NCI-H1092 (cell line): ENCODE data around the gene ALPI.

Source experiments
- DNase-seq: peaks from one replicate; lab custom pipeline; 2025; lab: John Stamatoyannopoulos, UW

Gene ALPI

DNA sequence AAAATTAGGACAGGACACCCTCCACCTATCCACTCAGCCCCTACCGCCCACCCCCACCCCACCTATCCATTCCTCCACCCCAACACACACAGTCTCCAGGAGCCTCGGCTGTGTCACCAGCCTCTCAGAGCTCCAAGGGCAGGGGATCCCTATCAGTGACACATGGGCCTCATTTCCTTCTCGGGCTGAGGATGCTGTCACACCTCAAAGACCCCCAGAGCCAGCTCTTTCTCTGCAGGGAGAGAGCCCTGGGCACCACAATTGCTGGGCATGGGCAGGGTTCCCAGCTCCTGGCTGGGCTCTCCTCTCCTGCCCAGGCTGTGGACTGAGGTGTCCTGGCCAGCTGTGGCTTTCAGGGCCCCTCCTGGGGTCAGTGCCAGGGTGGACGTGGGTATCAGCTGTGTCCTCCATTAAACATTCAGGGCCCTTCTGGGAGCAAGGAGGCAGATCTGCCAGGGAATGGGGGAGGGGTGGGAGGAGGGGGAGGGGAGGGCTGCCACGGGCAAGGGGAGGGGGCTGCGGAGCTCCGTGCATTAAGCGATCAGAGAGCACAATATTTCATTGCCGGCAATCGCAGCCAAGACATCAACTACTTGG is 45.9 kb downstream of the ALPI start:
- no peak for DNase-seq

DNA sequence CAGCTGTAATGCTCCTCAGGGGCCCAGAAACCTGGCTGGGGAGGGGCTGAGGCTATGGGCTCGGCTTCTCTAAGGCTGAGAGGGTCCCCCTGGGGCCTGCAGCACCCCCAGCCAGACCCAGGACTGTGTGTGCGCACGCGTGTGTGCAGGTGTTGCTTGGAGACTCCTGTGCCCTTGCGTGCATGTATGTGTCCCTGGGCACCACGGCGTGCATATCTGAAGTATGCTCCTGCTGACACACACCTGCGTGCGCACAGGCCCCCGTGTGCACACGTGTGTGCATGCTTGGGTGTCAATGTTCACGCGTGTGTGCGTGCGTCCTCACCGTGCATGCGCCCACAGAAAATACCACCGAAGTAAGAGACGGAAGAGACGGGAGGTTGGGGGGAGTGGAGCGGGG is 46.6 kb downstream of the ALPI start:
- DNase-seq, result no peak

DNA sequence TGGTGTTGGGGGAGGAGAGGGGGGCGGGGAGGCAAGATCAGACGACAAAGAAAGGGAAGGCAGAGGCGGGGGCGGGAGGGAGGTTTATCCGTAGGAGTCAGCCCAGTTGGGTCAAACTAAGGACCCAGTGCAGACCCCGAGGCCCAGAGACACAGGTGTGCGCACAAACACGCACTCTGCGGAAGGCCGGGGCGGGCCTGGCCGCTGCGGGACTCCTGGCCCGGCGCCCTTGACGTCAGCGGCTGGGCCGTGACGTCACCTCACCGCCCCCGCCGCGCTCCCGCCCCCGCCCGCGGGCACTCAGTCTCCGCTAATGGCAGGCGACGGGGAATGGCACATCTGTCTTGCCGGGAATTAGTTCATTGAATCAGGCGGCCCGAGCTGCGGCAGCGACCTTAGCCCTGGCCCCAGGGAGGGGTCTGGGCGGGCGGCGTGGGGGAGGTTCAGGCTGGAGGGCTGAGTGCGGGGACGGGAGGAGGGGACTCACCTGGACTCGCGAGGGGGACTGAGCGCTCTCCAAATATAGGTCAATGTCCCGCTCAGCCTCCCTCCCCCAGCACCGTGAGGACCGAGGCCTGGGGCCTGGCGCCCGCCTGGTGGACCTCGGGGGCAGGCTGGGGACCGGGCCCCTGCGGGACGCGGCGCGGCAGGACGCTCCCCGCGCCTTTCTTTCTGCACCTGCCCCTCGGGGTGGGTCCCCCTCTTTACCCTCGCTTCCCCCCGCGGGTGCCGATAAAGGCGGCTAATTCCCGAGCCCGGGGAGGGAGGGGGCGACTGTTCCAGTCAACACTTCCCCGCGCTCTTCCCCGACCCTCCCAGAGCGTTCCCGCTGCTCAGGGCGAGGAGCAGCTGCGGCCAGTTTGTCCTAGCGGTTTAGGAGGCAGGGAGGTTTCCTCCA is 47.2 kb downstream of the ALPI start:
- no peak for DNase-seq

DNA sequence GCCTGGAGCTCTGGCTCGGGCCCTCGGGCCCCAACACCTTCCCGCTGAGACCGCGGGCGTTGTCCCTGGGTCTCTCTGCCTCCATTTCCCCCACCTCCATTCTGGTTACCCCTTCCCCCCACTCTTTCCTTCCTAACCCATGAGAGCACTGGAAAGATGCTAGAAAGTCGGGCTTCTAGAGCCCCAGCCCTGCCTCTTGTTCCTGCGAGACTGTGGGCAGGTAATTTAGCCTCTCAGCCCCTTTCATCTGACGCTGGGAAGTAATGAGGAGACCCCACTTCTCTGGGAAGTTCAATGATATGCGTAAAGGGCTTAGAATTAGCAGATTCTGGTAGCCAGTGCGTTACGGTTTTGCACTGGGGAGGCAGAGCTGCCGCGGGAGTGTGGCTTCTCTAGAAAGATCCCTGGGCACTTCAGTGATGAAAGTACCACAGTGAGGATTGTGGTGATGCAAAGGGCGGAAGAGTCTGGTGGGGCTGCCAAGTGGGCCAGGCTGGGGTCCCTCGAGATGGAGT is 47.9 kb downstream of the ALPI start:
- no peak for DNase-seq

DNA sequence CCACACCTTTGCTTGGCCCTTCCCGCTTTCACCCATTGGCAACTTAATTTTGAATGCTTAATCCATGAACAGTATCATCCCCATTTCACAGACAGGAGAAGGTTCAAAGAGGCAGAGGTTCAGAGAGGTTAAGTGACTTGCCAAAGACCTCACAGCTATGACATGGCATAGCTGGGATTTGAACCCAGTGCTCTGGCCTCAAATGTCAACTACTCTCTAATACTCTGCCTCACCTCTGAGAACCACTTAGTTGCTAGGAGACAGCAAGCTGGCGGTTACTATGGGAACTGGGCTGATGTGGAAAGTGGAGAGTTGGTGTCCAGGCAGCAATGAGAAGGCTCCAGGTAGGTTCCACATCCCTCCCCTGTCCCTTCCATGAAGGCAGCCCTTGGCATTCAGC is 48.5 kb downstream of the ALPI start:
- DNase-seq, result no peak

DNA sequence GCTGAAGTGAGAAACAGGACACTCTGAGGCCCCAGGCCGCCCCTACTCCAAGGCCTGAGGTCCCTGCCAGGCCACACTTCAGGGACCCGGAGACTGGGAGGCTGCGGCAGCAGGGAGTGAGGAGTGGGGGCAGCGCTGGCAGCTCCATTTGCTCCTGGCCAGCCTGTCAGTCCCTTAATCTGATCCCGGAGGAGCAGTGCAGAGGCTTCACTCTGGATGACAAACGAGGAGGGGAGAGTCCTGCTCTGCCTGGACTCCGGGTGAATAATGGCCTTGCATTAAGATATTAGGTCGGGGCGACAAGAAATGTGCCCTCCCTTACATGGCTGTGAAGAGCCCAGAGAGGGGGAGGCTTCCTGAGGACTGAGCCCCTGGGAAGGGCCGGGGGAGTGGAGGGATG is 49.9 kb downstream of the ALPI start:
- DNase-seq, result no peak

DNA sequence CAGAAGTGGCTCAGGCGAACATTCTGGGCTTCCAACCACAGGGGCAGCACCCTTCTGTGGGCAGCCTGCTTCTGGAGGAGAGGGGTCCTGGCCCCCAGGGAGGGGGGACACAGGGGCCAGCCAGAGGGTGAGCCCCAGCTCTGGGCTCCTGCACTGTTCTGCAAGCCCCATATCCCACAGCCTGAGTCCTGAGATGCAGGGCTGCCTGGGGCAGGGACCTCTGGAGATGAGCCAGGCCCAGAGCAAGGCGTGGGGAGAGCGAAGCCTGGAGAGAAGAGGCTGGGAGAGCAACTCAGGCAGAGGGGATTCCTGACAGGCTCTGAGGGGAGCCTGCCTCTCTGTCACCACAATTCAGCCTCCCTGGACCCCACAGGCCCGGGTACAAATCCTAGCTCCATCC is 50.8 kb downstream of the ALPI start:
- no peak for DNase-seq

DNA sequence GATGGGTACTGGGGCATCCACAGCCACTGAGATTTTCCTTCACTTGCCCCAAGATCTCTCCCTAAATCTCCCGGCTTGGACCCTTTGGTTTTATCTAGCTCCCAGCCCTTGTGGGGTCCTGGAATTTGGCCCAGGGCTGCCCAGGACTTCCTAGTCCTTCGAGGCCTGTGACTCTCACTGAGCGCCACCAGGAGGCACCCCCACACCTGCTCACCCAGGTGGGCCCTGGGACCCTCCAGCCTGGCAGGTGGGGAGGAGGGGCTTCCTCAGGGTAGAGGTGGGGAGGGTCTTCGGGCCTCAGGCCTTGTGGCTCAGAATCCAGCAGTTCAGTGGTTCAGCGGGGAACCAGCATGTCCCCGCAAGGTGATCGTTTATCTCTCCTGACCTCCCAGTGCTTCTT is 52.3 kb downstream of the ALPI start:
- DNase-seq, result no peak
